A673 (cell line): ENCODE data around the gene MDM2. TPM values are rescaled to one million over a fixed set of nuclear protein-coding genes. Genes with fewer than 3 reads are reported as not detected.

Experiments
- Bru-seq: library from RNA; stranded (reverse); fragments of 400-500 nt; gene quantifications from one replicate; lab custom pipeline; 2021; lab: Mats Ljungman, UMichigan
- BruChase-seq, 2 experiments: library from RNA; stranded (reverse); fragments of 400-500 nt; gene quantifications; one replicate each; lab custom pipeline; 2021; lab: Mats Ljungman, UMichigan
- BruUV-seq: library from RNA; stranded (reverse); fragments of 400-500 nt; replicated peaks from 2 replicates; lab custom pipeline; 2021; lab: Mats Ljungman, UMichigan
- CTCF ChIA-PET: fragments of 300-600 bp; sonication (Branson Sonifier 250); formaldehyde crosslinking; loops from one replicate; lab custom pipeline; 2022; ENCODE audit warnings: antibody characterized with exemption; lab: Charles Lee
- POLR2A ChIA-PET: fragments of 300-600 bp; sonication (Branson Sonifier 250); formaldehyde crosslinking; loops from one replicate; lab custom pipeline; 2022; ENCODE audit warnings: antibody characterized with exemption; ENCODE audit not compliant: low non-redundant PET; lab: Charles Lee
- DNase-seq: peaks from one replicate; pipeline ENCODE4 v3.0.0-alpha.2; 2015; ENCODE audit warnings: low spot score
- H3K27ac ChIP-seq: fragments of 200-600 bp; sonication (generic); 2 replicates; pipeline ENCODE4 v1.5.1; 2016; ENCODE audit warnings: mixed run types, low read depth, mild to moderate bottlenecking, mixed read lengths, antibody characterized with exemption, low read length; ENCODE audit not compliant: poor library complexity, severe bottlenecking
- H3K27me3 ChIP-seq: fragments of 200-600 bp; sonication (generic); replicated peaks from 2 replicates; pipeline ENCODE4 v1.6.1; 2017; ENCODE audit warnings: mixed run types, low read depth, mild to moderate bottlenecking, mixed read lengths, antibody characterized with exemption, low read length; ENCODE audit not compliant: insufficient read depth, poor library complexity
- H3K36me3 ChIP-seq: fragments of 200-600 bp; sonication (generic); 2 replicates; pipeline ENCODE4 v1.6.1; 2016; ENCODE audit warnings: mixed run types, mild to moderate bottlenecking, mixed read lengths, antibody characterized with exemption, low read length; ENCODE audit not compliant: insufficient read depth, poor library complexity, severe bottlenecking
- H3K4me1 ChIP-seq: fragments of 200-600 bp; sonication (generic); 2 replicates; pipeline ENCODE4 v1.6.1; 2017; ENCODE audit warnings: mixed run types, mild to moderate bottlenecking, mixed read lengths, antibody characterized with exemption, low read length; ENCODE audit not compliant: insufficient read depth, poor library complexity, severe bottlenecking
- H3K4me3 ChIP-seq: fragments of 200-600 bp; sonication (generic); 2 replicates; pipeline ENCODE4 v1.5.1; 2016; ENCODE audit warnings: low read depth, mixed run types, mild to moderate bottlenecking, mixed read lengths, low read length; ENCODE audit not compliant: poor library complexity, severe bottlenecking
- H3K9me3 ChIP-seq: fragments of 200-600 bp; sonication (generic); 2 replicates; pipeline ENCODE4 v1.6.1; 2016; ENCODE audit warnings: mixed run types, low read depth, mild to moderate bottlenecking, mixed read lengths, antibody characterized with exemption, low read length; ENCODE audit not compliant: poor library complexity, severe bottlenecking
- EZH2 ChIP-seq: fragments of 200-600 bp; sonication (generic); IDR thresholded peaks from 2 replicates; pipeline ENCODE4 v1.6.1; 2017; ENCODE audit warnings: borderline replicate concordance, low read depth, mild to moderate bottlenecking, mixed read lengths, antibody characterized with exemption, low read length; ENCODE audit not compliant: poor library complexity, severe bottlenecking
- intact Hi-C: fragments of 100-400 bp; cut with micrococcal nuclease; formaldehyde crosslinking; loops from one replicate; pipeline ENCODE4 v1.10.0; 2022; ENCODE audit not compliant: unreplicated experiment
- long read RNA-seq: library from polyadenylated mRNA; stranded (forward); transcript quantifications from one replicate; pipeline ENCODE4 v2.0.0, GENCODE V29; 2022
- total RNA-seq: library from RNA; stranded (reverse); gene quantifications from 2 replicates; pipeline ENCODE4 v1.2.3, GENCODE V29; 2021
- TF ChIP-seq, protein P1 (sequence below): fragments of 300-800, 200-600 bp; sonication (generic); conservative IDR thresholded peaks from 2 replicates; pipeline ENCODE4 v1.5.1; 2017; ENCODE audit warnings: low read depth, mild to moderate bottlenecking, antibody characterized with exemption, low read length, moderate library complexity, mixed read lengths

MDM2 gene
- 132 and 149 TPM in 2 replicates for total RNA-seq
- percentile 95 among the genes with signal in this experiment for Bru-seq, nascent RNA
- percentile 98 among the genes with signal in this experiment for BruChase-seq, experiment 1, labeled RNA remaining after a 2-hour chase
- percentile 97 among the genes with signal in this experiment for BruChase-seq, experiment 2, labeled RNA remaining after a 6-hour chase
- long read RNA-seq, full-length matches to known transcripts, result 7 of 16 reads
- long read RNA-seq, partial matches to known transcripts, result 2 of 16 reads
- long read RNA-seq, other reads (novel, unspliced or antisense), result 7 of 16 reads

DNA sequence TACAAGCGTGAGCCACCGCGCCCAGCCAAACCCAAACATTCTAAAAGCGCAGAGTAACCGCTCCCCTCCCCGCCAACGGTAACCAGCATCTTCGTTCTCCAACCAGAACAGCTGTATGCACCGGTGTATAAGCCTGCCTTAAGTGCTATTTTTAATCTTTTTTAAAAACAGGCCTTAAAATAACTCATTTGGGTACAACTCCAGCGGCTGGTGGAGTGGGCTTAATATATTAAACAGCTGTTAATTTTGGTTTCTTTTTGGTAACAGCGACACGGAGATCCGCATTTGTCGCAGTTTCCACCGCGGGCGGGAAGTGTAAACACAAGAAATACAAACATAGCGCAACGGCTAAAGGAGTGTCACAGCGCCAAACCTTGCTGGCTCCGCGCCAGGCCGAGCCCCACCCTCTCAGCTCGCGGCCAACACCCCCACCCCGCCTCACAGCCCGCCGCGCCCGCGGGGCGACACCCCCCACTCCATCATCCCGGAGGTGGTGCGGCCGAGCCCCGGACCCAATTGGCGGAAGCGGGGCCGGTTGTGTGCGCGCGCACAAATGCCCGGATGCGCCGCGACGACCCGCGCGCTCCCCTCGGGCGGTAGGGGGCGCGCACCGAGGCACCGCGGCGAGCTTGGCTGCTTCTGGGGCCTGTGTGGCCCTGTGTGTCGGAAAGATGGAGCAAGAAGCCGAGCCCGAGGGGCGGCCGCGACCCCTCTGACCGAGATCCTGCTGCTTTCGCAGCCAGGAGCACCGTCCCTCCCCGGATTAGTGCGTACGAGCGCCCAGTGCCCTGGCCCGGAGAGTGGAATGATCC lies at the start of gene MDM2:
Gene MDM2 (plus strand): TSS at position 602 of the 812 bp plus-strand sequence. CDS start 301 bp downstream, outside the sequence.
- peak within 1 kb of the TSS; percentile 99 for H3K4me3 ChIP-seq
- peaks cover 35% of the 10 kb centered on the region for H3K36me3 ChIP-seq
- H3K27me3 ChIP-seq, result no peaks in the 10 kb centered on the region
- CTCF ChIA-PET, result interaction anchor here (0.6 to 1.3 kb wide), 4 partner anchors 22 to 552 kb away, joined by 4 to 7 read pairs (median 4); no protein-coding TSS in a partner anchor
- TF ChIP-seq, protein P1, sequence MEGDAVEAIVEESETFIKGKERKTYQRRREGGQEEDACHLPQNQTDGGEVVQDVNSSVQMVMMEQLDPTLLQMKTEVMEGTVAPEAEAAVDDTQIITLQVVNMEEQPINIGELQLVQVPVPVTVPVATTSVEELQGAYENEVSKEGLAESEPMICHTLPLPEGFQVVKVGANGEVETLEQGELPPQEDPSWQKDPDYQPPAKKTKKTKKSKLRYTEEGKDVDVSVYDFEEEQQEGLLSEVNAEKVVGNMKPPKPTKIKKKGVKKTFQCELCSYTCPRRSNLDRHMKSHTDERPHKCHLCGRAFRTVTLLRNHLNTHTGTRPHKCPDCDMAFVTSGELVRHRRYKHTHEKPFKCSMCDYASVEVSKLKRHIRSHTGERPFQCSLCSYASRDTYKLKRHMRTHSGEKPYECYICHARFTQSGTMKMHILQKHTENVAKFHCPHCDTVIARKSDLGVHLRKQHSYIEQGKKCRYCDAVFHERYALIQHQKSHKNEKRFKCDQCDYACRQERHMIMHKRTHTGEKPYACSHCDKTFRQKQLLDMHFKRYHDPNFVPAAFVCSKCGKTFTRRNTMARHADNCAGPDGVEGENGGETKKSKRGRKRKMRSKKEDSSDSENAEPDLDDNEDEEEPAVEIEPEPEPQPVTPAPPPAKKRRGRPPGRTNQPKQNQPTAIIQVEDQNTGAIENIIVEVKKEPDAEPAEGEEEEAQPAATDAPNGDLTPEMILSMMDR, result peak; percentile 71
- TF ChIP-seq EZH2, result no peak
- POLR2A ChIA-PET, result interaction anchor here (0.6 kb wide), 1 partner anchor 8 kb away, joined by 5 read pairs; no protein-coding TSS in a partner anchor
- H3K27ac ChIP-seq, result peak within 1 kb of the TSS; percentile 97
- H3K4me1 ChIP-seq, result no peaks in the 10 kb centered on the region
- BruUV-seq, result TSS peak; percentile 73
- DNase-seq, result peak; percentile 95
- H3K9me3 ChIP-seq, result no peaks in the 10 kb centered on the region
- intact Hi-C loops, result loop anchor here (10.0 kb wide), 1 partner anchor 583 kb away; the partner anchor contains the start of gene IL26

DNA sequence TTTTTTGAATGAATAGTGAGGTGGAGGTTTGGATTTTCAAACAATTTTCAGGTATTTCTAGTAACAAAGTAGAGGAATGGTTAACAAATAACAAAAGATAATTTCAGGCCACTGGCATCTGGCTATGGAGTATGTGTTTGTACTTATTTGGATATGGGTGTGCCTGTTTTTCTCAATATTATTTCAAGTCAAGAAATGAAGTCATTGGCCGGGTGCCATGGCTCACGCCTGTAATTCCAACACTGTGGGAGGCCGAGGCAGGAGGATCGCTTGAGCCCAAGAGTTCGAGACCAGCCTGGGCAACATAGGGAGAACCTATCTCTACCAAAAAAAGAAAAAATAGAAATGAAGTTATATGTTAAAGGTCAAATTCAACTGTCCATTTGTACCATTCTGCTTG lies 48.1 kb upstream of the MDM2 start:
- TF ChIP-seq, protein P1, result no peak
- no peak for TF ChIP-seq EZH2
- Histone ChIP-seq H3K36me3 (peaks cover 8% of the 10 kb centered on the region), H3K4me1 (no peaks in the 10 kb centered on the region), H3K27me3 (no peaks in the 10 kb centered on the region), H3K27ac (no peak overlapping the region), H3K9me3 (no peaks in the 10 kb centered on the region), H3K4me3 (no peak overlapping the region)
- BruUV-seq, result no TSS peak
- ChIA-PET POLR2A (no interaction called here), CTCF (no interaction called here)
- no peak for DNase-seq
- intact Hi-C loops, result no loop called here

DNA sequence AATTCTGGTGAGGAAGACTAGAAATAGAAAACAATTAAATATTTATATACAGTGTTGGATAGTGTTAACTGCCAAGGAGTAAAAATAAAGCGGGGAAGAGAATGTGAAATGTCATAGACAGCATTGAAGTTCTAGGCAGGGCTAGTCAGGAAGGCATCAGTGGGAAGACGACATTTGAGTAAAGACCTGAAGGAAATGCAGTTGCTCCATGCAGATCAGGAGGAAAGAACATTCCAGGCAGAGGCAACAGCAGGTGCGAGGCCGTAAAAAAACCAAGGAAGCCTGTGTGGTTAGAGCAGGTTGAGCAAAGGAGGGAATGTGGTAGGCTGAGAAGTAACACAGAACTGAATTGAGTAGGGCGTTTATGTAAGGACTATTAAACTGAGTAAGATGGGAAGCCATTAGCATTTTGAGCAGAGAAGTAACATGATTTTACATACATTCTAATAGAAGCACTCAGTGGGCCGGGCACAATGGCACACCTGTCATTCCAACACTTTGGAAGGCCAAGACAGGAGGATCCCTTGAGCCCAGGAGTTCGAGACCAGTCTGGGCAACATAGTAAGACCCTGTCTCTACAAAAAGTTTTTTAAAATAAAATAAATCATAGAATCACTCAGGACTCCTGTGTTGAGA lies 47.1 kb upstream of the MDM2 start:
- Histone ChIP-seq H3K27ac (no peak overlapping the region), H3K36me3 (peaks cover 8% of the 10 kb centered on the region), H3K4me1 (no peaks in the 10 kb centered on the region), H3K27me3 (no peaks in the 10 kb centered on the region), H3K4me3 (no peak overlapping the region), H3K9me3 (no peaks in the 10 kb centered on the region)
- TF ChIP-seq, protein P1, result no peak
- no peak for TF ChIP-seq EZH2
- no peak for DNase-seq
- ChIA-PET POLR2A (no interaction called here), CTCF (no interaction called here)
- no TSS peak for BruUV-seq
- intact Hi-C loops, result no loop called here
